ENCODE data around the gene NEO1.

DNA sequence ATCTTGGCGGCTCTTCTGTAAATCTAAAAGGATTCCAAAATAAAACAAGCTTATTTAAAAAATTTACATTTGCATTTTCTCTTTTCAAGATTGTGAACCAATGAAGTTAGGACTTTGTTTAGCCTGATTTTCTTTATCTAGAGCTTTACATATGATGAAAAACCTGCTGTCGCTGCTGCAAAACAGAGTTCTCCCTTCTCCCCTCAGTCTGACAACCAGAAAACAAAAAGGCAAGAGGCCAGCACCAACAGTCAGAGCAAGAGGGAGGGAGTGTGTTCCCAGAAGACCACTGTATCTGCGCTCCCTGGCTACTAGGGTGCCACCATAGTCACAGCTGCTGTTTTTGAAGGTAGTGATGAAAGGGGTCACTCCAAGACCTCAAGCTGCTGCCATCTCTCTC is 33.1 kb upstream of the NEO1 start:
- TF ChIP-seq, protein P1, sequence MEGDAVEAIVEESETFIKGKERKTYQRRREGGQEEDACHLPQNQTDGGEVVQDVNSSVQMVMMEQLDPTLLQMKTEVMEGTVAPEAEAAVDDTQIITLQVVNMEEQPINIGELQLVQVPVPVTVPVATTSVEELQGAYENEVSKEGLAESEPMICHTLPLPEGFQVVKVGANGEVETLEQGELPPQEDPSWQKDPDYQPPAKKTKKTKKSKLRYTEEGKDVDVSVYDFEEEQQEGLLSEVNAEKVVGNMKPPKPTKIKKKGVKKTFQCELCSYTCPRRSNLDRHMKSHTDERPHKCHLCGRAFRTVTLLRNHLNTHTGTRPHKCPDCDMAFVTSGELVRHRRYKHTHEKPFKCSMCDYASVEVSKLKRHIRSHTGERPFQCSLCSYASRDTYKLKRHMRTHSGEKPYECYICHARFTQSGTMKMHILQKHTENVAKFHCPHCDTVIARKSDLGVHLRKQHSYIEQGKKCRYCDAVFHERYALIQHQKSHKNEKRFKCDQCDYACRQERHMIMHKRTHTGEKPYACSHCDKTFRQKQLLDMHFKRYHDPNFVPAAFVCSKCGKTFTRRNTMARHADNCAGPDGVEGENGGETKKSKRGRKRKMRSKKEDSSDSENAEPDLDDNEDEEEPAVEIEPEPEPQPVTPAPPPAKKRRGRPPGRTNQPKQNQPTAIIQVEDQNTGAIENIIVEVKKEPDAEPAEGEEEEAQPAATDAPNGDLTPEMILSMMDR (IDR thresholded peaks at IDR 0.05): no peak
- TF ChIP-seq POLR2A (IDR thresholded peaks at IDR 0.05) (no peak), POLR2AphosphoS5 (IDR thresholded peaks at IDR 0.05) (no peak), EP300 (IDR thresholded peaks at IDR 0.05) (no peak)
